Measurements from ENCODE around the gene NSUN4.

NSUN4 gene

DNA sequence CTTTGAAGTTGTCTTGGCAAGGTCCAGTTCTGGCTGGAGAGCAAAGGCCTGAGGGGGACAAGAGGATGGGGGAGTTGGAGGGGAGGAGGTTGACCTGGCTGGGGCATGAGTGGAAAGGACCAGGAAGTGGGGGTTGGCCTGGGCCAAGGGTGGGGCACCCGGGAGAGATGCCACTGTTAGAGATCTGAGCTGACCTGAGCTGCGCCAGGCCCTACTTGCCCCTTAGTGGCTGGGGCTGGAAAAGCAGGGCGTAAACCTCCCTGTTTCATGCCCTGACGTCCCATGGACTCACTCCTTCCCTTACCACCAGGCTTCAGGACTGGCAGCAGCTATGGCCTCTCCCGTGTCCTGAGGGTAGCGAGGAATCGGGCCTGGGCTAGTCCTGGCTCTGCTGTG lies 70.4 kb downstream of the NSUN4 start:
- POLR2A ChIA-PET = no interaction called here
- DNase-seq (ENCODE audit: extremely low spot score) = no peak
- CTCF ChIA-PET = interaction anchor here (1.0 to 2.2 kb wide), 7 partner anchors 9 to 116 kb away, joined by 3 to 8 read pairs (median 3); no protein-coding TSS in a partner anchor
- TF ChIP-seq CTCF (IDR thresholded peaks at IDR 0.05; ENCODE audit: control extremely low read depth, extremely low read depth, low read depth, missing control alignments) = no peak

Data from GM10248 (cell line).